Fibroblast of skin of left quadriceps (primary cell): ENCODE measurements around the gene CNTNAP3B.
"Not testable (repeated sequence)": the region's sequence is repeated elsewhere in the genome, so short reads cannot be mapped to it uniquely, and the experiment has no call there.

Experiments used
- DNase-seq, 2 experiments: peaks; one replicate each; pipeline ENCODE4 v3.0.0-alpha.2; 2013; ENCODE audit warnings: low read depth in 2 of 2

The CNTNAP3B gene

GRCh38 chr9:42129073-42129729, at the start of gene CNTNAP3B:
Gene CNTNAP3B, minus strand, starts transcription at chr9:42129426. Its CDS starts 332 bp downstream, at chr9:42129094.
- DNase-seq, result not testable (repeated sequence)

DNA sequence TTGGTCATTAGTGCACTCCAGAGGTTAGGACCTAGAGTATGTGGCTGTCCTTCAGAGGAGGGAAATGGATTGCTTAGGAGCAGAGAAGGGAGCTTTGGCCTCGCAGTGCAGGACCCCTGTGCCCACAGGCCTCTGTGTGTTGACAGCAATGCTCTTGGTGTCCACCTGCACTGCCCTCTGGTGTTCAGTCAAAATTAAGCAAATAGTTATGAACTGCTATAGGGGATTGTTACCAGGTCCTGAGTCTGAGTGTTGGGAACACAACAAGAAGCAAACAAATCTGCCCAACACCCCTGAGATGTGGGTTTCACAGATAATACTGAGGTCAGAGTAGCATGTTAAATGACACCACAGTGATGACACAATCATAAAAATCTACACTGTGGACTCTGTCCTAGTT, 31.1 kb upstream of the CNTNAP3B start:
- DNase-seq, result not testable (repeated sequence)

DNA sequence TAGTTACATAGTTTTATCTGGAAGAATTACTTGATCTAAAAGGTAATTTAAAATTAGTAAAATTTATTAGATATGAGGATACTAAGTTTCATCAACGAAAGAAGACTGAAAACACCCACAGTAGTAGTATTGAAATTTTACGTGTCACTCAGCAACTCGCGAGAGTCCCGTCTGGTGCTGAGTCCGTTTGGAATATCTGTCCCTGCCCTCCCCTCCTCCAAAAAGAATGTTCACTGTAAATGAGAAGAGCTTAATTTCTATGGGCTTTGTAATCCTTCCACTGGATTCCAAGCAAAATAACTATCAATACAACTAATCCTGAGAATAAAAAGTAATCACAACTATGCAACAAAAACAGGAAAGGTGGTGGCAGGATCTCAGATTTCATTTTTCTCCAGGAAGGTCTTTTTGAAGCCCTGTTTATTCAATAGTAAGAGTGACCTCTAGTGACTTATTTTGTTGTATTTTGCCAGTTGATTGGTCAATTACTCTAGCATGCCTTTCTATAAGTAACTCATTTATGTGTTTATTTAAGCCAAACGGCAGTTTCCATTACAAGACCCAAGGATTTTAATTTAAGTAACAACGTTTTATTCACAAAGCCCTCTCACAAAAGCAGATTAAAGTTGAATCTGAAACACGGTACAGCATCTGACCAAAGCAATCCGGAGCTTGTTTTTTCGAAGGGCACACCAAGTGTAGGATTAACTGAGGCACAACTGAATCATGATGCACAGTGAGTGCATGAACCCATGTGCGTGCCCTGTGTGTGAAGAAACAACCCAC, 2.0 kb downstream of the CNTNAP3B start:
- DNase-seq, result not testable (repeated sequence)

GRCh38 chr9:42121007-42121406, 8.2 kb downstream of the CNTNAP3B start:
- not testable (repeated sequence) for DNase-seq

GRCh38 chr9:42095929-42096328, 33.3 kb downstream of the CNTNAP3B start:
- not testable (repeated sequence) for DNase-seq

DNA sequence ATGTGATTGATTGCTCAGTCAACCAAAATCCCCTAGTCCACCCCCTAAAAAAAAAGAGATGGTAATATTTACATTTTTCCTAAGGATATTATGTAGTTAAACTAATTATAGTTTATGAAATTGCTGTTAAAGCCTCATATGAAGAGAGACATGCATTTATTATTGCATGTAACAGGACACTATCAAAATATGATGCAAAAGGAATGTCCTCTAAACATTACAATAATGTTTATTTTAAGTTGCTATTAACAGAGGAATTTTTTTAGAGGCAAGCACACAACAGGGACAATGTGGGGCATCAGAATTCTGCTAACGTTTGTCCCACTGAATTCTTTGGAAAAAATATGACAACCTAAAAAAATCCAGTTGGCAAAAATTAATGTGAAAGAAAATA, 44.7 kb downstream of the CNTNAP3B start:
- not testable (repeated sequence) for DNase-seq

GRCh38 chr9:42083877-42084558, 45.2 kb downstream of the CNTNAP3B start:
- DNase-seq, result not testable (repeated sequence)

DNA sequence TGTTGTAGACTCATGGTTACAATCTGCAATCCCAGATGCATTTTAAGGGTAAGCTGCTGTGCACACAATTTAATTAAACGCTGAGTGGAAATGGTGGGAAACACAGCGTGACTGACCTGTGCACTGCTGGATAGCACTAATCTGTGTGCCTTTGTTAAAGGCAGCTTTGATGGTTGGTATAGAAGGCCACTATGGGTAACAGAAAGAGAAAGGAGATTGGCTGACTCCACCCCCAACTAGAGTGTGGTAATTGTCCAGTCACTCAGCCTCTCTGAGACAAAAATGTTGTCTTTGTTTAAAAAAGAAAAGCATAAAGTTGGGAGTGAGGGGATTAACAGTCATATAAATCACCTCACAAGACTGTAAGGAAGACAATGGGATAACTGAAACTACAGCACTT, 48.9 kb downstream of the CNTNAP3B start:
- not testable (repeated sequence) for DNase-seq

DNA sequence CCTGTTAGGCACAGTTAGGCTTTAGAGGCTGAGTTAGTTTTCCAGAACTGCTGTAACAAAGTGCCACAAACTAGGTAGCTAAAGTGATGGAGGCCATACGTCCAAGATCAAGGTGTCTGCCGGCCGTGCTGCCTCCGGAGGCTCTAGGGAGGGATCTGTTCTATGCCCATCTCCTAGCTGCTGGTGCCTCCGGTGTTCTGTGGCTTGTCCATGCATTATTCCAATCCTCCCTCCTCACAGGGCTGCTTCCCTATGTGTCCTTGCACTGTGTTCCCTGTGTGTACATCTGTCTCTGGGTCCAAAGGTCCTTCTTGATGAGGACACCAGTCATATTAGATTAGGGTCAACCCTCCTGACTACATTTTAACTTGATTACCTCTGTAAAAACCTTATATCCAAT, 54.4 kb downstream of the CNTNAP3B start:
- DNase-seq, result not testable (repeated sequence)

DNA sequence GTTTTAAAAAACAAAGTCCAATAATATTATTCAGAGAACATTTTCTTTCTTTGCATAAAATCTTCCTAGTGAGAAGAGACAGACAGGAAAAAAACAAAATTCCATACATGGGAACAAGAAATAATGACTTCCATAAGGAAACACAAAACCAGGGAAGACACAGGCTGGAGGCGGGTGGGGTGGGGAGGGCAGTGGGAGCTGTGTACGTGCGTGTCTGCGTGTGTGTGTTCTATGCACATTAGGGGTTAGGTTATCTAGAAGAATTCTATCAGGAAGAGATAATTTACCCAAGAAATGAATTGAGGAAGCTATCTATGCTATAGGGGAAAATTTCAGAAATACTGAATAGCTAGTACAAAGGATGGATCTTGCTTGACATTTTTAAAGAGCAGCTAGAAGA, 58.2 kb downstream of the CNTNAP3B start:
- DNase-seq, result not testable (repeated sequence)

DNA sequence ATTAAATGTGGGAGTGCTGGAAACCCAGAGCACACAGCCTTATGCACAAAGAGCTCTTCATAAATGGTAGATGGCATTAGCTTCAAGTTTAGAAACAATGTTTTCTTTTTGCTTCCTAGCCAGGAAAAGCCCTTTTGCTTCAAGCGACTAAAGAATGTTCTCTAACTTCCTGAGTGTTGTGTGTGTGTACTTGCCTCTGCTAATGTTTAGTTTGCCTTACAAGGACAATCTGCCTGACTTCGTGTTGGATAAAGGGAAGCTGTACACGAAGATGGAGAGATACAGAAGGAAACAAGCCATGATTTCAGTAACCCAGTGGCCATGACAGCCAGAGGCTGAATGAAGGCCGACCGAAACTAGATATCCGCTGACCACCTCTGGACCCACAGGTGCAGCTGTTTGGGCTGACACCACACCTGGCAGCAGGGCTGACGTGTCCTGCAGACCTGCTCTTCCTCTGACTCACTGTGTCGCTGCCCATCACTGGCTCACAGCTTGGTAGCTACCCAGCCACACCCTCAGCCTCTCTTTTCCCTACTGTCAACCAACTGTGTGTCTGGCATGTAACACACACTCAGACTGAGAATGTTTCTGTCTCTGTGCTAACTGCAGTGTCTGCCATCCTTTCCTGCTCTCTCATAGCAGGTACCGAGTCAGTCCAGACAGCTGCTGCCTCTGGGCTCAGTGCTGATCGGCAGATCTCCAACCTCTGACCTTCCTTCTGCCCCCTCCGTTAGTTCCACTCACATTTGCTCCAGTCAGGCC, 59.0 kb downstream of the CNTNAP3B start:
- DNase-seq, result not testable (repeated sequence)

DNA sequence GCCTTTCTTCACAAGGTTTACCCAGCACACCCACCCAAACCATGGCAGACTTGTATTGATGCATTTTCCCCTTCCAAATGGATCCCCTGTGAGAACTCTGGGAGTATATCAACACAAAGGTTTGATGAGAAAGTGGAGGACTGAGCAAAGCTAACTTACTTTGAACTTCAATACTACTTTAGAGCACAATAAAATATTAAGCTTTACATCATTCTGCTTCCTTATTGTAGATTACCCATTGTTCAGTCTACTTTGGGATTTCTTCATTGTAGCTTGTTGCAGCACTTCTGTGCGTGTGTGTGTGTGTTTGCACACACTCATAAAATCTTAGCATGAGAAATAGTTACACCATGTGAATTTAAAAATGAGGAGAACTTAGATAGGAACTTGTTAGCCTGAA, 75.4 kb downstream of the CNTNAP3B start:
- DNase-seq, result not testable (repeated sequence)

GRCh38 chr9:42050701-42051100, 78.5 kb downstream of the CNTNAP3B start:
- not testable (repeated sequence) for DNase-seq

- DNase-seq, result not testable (repeated sequence)
These were observed 84.7 kb downstream of the CNTNAP3B start for GRCh38 chr9:42044422-42045010.

DNA sequence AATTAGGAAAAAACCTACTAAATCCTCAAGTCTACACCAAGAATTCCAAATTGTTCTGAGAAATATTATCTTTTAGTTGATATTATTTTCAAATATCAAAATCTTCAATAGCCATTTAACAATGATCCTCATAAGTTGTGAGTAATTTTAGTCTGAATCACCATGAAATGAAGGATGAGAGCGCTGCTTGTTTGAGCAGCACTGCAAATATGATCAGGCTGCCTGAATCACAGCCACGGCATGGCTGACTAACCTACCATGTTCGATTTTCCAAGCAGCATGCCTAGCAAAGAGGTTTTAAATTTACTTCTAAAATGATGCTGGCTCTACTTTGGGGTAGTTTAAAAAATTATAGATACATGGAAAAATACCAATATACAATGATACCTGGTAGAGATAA, 95.7 kb downstream of the CNTNAP3B start:
- not testable (repeated sequence) for DNase-seq

- not testable (repeated sequence) for DNase-seq
These were observed 108.6 kb downstream of the CNTNAP3B start for GRCh38 chr9:42020639-42021038.

GRCh38 chr9:42018220-42018922, 110.9 kb downstream of the CNTNAP3B start:
- peak in 1 of 2 experiments; percentile 0 for DNase-seq

- DNase-seq, result not testable (repeated sequence)
These were observed 114.9 kb downstream of the CNTNAP3B start for GRCh38 chr9:42014317-42014716.

DNA sequence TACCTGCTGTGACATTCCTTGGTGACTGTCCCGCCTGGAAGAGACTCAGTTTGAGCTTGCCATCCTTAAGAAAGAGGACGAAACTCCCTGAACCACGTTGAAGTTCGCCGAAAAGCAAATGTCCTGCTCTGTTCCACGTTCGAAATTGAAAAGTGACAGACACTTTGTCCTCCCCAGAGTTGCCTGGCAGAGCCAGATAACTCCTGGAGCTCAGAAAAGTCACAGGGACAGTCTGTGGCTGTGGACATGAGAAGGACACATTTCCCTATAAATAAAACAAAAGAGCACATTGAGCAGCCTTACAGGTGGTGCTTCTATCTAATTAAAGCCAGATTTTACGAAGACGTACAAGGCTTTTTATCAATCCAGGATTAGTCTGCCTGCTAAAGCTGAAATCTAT, 137.6 kb downstream of the CNTNAP3B start:
- not testable (repeated sequence) for DNase-seq

- DNase-seq, result not testable (repeated sequence)
These were observed 149.0 kb downstream of the CNTNAP3B start for GRCh38 chr9:41980271-41980670.
